ENCODE measurements around the gene ARMC2.
"Not testable (repeated sequence)": the region's sequence is repeated elsewhere in the genome, so short reads cannot be mapped to it uniquely, and the experiment has no call there.

Gene ARMC2

DNA sequence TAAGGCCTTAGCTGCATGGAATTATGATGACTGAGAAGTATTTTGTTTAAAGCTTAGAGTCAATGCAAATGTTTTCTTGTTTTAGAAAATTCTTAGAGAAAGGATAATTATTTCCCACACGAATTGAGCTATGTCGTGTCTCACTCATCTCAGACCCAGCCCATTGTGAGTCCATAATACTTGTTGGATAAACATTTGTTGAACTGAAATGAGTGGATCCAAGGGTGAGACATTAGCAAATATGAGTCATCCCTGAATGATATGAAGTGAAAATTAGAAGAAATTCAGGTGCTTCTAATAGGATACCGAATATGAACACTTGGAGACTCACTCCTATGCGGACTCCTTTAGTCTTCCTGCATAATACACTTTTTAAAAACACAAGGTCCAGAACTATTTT is 41.6 kb upstream of the ARMC2 start:
- TF ChIP-seq, protein P1, sequence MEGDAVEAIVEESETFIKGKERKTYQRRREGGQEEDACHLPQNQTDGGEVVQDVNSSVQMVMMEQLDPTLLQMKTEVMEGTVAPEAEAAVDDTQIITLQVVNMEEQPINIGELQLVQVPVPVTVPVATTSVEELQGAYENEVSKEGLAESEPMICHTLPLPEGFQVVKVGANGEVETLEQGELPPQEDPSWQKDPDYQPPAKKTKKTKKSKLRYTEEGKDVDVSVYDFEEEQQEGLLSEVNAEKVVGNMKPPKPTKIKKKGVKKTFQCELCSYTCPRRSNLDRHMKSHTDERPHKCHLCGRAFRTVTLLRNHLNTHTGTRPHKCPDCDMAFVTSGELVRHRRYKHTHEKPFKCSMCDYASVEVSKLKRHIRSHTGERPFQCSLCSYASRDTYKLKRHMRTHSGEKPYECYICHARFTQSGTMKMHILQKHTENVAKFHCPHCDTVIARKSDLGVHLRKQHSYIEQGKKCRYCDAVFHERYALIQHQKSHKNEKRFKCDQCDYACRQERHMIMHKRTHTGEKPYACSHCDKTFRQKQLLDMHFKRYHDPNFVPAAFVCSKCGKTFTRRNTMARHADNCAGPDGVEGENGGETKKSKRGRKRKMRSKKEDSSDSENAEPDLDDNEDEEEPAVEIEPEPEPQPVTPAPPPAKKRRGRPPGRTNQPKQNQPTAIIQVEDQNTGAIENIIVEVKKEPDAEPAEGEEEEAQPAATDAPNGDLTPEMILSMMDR (IDR thresholded peaks at IDR 0.05): no peak
- Histone ChIP-seq H3K27ac (no peak overlapping the region), H3K36me3 (no peaks in the 10 kb centered on the region), H3K9me3 (no peaks in the 10 kb centered on the region), H3K4me3 (ENCODE audit: low read depth in 1 of 2, low read length in 1 of 2) (no peak overlapping the region), H3K4me1 (ENCODE audit: control insufficient read depth in 1 of 2, insufficient read depth in 1 of 2, low read depth in 1 of 2, low read length in 1 of 2) (peaks cover 0 to 11% of the 10 kb centered on the region in 2 experiments), H3K27me3 (no peaks in the 10 kb centered on the region)

DNA sequence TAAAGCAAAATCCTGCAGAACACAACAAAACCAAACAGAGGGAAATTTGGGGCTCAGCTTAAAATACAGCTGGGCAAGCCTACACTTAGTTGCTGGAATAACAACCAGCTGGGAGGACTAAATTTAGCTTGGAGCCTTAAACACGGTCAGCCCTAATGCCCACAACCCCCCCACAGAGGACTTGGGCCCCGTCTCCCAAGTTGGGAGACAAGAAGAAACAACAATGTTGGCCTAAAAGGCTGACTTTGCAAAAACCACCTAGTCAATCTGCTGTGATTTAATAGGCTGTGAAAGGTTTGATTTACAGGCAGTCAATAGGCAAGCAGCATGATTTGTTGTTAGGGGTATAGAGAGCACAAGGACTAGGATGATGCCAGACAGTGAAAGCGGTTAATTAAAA is 40.3 kb upstream of the ARMC2 start:
- no peaks in the 10 kb centered on the region for H3K9me3 ChIP-seq
- no peak overlapping the region for H3K27ac ChIP-seq
- no peak overlapping the region for H3K4me3 ChIP-seq (ENCODE audit: low read depth in 1 of 2, low read length in 1 of 2)
- no peaks in the 10 kb centered on the region for H3K36me3 ChIP-seq
- H3K4me1 ChIP-seq (ENCODE audit: control insufficient read depth in 1 of 2, insufficient read depth in 1 of 2, low read depth in 1 of 2, low read length in 1 of 2): peaks cover 0 to 11% of the 10 kb centered on the region in 2 experiments
- TF ChIP-seq, protein P1 (IDR thresholded peaks at IDR 0.05): no peak
- no peaks in the 10 kb centered on the region for H3K27me3 ChIP-seq

DNA sequence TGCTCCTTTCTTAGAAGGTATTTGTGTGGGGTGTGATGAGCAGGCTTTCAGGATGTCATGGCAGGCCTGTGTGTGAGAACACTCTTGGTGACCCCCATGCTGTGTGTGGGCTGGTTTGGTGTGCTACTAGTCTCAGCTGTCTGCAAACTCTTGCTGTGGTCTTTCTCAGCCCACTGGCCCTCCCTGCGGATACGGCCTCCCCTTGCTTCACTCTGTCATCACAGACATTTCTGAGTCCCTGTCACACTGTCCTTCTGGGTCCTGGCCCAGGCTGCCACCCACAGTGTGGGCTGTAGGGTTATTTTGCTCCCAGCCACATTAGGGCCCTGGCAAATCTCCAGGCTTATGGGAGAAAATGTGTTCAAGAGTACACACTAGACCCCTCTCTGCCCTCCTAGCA is 39.0 kb upstream of the ARMC2 start:
- Histone ChIP-seq H3K27me3 (no peaks in the 10 kb centered on the region), H3K4me3 (ENCODE audit: low read depth in 1 of 2, low read length in 1 of 2) (no peak overlapping the region), H3K9me3 (no peaks in the 10 kb centered on the region), H3K4me1 (ENCODE audit: control insufficient read depth in 1 of 2, insufficient read depth in 1 of 2, low read depth in 1 of 2, low read length in 1 of 2) (peaks cover 0 to 11% of the 10 kb centered on the region in 2 experiments), H3K27ac (no peak overlapping the region), H3K36me3 (no peaks in the 10 kb centered on the region)
- TF ChIP-seq, protein P1 (IDR thresholded peaks at IDR 0.05): no peak

DNA sequence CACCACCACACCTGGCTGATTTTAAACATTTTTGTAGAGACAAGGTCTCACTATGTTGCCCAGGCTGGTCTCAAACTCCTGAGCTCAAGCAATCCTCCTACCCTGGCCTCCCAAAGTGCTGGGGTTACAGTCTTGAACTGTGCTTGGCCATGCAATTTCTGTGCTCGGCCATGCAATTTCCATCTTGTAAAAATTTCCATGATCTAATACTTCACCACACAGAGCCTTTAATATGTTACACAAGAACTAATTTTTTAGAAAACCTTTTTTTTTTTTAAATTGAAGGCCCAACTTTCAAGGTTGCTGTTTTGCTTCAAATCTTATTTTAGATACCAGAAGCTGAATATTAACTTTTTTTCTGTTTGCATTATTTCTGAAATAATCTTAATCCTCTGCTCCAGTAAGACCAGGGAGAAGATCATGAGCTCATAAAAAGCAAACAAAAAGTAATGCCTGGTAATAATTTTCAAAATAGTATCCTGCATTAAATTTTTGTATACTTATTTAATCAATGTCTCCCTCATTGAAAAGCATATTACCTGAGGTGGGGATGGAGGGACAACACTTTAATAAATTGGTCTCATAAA is 38.1 kb upstream of the ARMC2 start:
- no peak overlapping the region for H3K27ac ChIP-seq
- no peaks in the 10 kb centered on the region for H3K9me3 ChIP-seq
- H3K27me3 ChIP-seq: no peaks in the 10 kb centered on the region
- H3K36me3 ChIP-seq: no peaks in the 10 kb centered on the region
- peaks cover 0 to 11% of the 10 kb centered on the region in 2 experiments for H3K4me1 ChIP-seq (ENCODE audit: control insufficient read depth in 1 of 2, insufficient read depth in 1 of 2, low read depth in 1 of 2, low read length in 1 of 2)
- H3K4me3 ChIP-seq (ENCODE audit: low read depth in 1 of 2, low read length in 1 of 2): no peak overlapping the region
- TF ChIP-seq, protein P1 (IDR thresholded peaks at IDR 0.05): no peak

DNA sequence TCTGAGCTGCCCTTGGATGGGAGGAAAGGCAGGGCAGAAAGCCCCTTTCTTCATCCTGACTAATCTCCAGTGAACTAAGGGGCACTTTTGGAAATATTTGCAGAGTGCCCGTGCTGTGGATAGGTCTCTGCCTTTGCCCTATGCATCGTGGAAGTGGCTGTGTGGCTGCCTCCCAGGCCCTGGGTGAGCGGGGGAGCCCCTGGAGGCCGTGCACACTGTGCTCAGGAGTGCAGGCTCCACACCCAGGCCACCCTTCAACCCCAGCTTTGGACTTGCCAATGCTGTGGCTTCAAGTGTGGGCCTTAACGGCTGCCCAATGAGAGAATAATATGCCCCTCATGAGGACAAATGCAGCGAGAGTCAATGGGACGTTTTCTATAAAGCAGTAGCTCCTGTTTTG is 36.7 kb upstream of the ARMC2 start:
- Histone ChIP-seq H3K27ac (no peak overlapping the region), H3K4me1 (ENCODE audit: control insufficient read depth in 1 of 2, insufficient read depth in 1 of 2, low read depth in 1 of 2, low read length in 1 of 2) (no peaks in the 10 kb centered on the region), H3K36me3 (no peaks in the 10 kb centered on the region), H3K9me3 (no peaks in the 10 kb centered on the region), H3K27me3 (no peaks in the 10 kb centered on the region), H3K4me3 (ENCODE audit: low read depth in 1 of 2, low read length in 1 of 2) (no peak overlapping the region)
- TF ChIP-seq, protein P1 (IDR thresholded peaks at IDR 0.05): no peak

DNA sequence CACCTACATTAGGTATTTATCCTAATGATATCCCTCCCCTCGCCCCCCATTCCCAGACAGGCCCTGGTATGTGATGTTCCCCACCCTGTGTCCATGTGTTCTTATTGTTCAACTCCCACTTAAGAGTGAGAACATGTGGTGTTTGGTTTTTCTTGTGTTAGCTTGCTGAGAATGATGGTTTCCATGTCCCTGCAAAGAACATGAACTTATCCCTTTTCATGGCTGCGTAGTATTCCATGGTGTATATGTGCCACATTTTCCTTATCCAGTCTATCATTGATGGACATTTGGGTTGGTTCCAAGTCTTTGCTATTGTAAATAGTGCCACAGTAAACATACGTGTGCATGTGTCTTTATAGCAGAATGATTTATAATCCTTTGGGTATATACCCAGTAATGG is 35.0 kb upstream of the ARMC2 start:
- H3K27ac ChIP-seq; H3K9me3 ChIP-seq; H3K36me3 ChIP-seq; H3K27me3 ChIP-seq; H3K4me3 ChIP-seq (ENCODE audit: low read depth in 1 of 2, low read length in 1 of 2); H3K4me1 ChIP-seq (ENCODE audit: control insufficient read depth in 1 of 2, insufficient read depth in 1 of 2, low read depth in 1 of 2, low read length in 1 of 2): not testable (repeated sequence)

DNA sequence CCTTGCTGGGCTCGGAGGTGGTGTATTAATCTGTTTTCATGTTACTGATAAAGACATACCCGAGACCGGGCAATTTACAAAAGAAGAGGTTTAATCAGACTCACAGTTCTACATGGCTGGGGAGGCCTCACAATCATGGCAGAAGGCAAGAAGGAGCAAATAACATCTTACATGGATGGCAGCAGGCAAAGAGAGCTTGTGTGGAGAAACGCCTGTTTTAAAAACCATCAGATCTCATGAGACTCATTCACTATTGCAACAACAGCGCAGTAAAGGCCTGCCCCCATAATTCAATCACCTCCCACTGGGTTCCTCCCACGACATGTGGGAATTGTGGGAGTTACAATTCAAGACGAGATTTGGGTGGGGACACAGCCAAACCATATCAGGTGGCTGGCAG is 30.9 kb upstream of the ARMC2 start:
- H3K27me3 ChIP-seq; H3K27ac ChIP-seq; H3K4me3 ChIP-seq (ENCODE audit: low read depth in 1 of 2, low read length in 1 of 2); H3K9me3 ChIP-seq; H3K4me1 ChIP-seq (ENCODE audit: control insufficient read depth in 1 of 2, insufficient read depth in 1 of 2, low read depth in 1 of 2, low read length in 1 of 2); H3K36me3 ChIP-seq: not testable (repeated sequence)
